Activated naive CD4-positive, alpha-beta T cell treated with anti-CD3 and anti-CD28 coated beads, Interleukin-2, amount 50 U/mL, for 72 hours (primary cell): ENCODE data around the gene TMEM190. TPM values are rescaled to one million over a fixed set of nuclear protein-coding genes. Genes with fewer than 3 reads are reported as not detected.

ENCODE experiments used
- ATAC-seq, 2 donors: fragments of 150-1000 bp; cut with Tn5 transposase; 2 replicates each; pipeline ENCODE4 v1.10.0; 2021; ENCODE audit warnings: mild to moderate bottlenecking in 2 of 2, moderate library complexity in 2 of 2
- DNase-seq, 2 donors: peaks; one replicate each; pipeline ENCODE4 v3.0.0; 2021 to 2022; ENCODE audit warnings: low spot score in 2 of 2
- H3K27ac Mint-ChIP-seq, 2 donors: one replicate each; pipeline ENCODE4 v1.8.0; 2022; ENCODE audit warnings: mild to moderate bottlenecking in 2 of 2, mixed read lengths in 2 of 2
- H3K36me3 Mint-ChIP-seq, 2 donors: one replicate each; pipeline ENCODE4 v1.8.0; 2022; ENCODE audit warnings: mixed read lengths in 2 of 2
- H3K9me3 Mint-ChIP-seq, 2 donors: one replicate each; pipeline ENCODE4 v1.8.0; 2022; ENCODE audit warnings: mixed read lengths in 2 of 2
- total RNA-seq, 2 donors: library from RNA; stranded (reverse); gene quantifications; one replicate each; pipeline ENCODE4 v1.2.3, GENCODE V29; 2022

TMEM190 gene
- total RNA-seq, 2 donors from 2014 or later, result not detected

DNA sequence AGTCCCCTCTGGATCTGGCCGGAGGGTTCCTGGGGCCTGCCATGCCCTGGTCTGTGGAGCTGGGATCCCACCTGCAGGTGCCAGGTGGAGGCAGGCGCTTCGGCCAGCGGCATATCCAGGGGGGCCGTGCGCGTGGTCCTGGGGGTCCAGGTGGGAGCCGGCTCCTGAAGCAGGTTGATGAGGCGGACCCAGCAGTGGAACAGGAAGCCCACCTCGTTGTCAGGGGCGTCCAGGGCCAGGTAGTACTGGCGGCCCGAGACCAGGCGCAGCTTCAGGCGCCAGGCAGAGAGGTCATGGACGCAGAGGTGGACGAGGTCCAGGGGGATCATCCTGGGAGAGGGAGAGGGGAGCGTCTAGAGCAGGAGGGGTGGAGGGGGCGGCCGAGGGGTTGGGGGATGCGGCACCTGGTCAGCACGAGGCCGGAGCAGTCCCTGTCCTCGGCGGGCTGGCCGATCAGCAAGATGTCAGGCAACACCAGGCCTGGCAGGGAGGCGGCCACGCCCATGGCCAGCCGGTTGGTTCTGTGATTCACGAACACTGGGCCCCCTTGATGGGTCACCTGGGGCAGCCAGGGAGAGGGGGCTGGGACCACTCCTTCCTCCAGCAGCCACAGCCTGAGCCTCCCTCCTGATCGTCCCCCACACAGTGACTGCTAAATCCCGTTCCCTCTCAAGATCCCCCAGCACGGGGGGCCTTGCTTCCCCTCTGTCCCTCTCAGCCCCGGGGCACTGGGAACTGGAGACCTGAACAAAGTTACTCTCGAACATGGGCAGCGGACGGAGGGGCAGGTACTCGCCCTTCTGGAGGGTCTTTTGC, 14.2 kb upstream of the TMEM190 start:
- no peak overlapping the region for H3K27ac Mint-ChIP-seq
- H3K9me3 Mint-ChIP-seq, result no peaks in the 10 kb centered on the region
- H3K36me3 Mint-ChIP-seq, result no peaks in the 10 kb centered on the region
- DNase-seq (no peak), ATAC-seq (no peak)

DNA sequence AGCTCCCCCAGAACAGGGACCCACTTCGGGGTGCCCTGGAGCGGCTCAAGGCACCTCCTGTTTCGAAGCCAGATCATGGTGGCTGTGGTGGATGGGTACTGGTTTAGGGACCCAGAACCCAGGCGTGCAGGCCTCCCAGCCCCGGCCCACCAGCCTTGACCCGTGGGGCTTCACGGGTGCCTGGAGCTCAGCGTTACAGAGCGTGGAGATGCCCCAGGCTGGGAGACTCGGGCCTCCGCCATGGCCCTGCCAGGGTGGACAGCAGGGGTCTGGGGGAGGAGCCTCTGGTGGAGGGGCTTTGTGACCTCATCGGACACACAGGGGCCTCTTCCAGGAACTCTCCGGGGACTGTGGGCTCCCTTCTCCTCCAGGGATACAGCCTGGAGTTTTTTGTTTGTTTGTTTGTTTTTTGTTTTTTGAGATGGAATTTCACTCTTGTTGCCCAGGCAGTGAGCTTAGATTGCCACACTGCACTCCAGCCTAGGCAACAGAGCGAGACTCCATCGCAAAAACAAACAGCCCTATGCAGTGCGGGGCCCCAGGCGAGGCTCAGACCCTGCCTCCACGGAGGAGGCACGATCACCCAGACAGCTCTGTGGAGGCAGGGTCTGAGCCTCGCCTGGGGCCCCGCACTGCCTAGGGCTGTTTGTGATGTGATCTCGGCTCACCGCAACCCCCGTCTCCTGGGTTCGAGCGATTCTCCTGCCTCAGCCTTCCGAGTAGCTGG, 13.5 kb upstream of the TMEM190 start, which contains the start of gene GARIN5B:
TSS of gene GARIN5B (minus strand) at position 271 of the 727 bp plus-strand sequence. CDS start at position 77, 194 bp downstream.
- no peak for DNase-seq
- H3K9me3 Mint-ChIP-seq, result no peaks in the 10 kb centered on the region
- H3K36me3 Mint-ChIP-seq, result no peaks in the 10 kb centered on the region
- no peak for ATAC-seq
- no peak within 1 kb of the TSS for H3K27ac Mint-ChIP-seq

DNA sequence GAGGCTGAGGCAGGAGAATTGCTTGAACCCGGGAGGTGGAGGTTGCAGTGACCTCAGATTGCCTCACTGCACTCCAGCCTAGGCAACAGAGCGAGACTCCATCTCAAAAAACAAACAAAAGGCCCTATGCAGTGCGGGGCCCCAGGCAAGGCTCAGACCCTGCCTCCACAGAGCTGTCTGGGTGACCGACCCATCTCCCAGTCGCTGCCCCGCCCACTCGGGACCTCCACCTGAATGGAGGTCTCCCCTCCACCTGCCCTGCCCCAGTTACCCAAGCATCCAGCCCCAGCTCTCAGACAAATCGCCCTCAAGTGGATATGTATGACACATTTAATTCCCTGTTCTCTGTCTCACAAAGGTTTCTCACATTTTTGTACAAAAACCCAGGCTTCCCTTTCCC, 11.4 kb upstream of the TMEM190 start:
- DNase-seq (no peak), ATAC-seq (no peak)
- H3K36me3 Mint-ChIP-seq, result no peaks in the 10 kb centered on the region
- no peak overlapping the region for H3K27ac Mint-ChIP-seq
- H3K9me3 Mint-ChIP-seq, result no peaks in the 10 kb centered on the region

DNA sequence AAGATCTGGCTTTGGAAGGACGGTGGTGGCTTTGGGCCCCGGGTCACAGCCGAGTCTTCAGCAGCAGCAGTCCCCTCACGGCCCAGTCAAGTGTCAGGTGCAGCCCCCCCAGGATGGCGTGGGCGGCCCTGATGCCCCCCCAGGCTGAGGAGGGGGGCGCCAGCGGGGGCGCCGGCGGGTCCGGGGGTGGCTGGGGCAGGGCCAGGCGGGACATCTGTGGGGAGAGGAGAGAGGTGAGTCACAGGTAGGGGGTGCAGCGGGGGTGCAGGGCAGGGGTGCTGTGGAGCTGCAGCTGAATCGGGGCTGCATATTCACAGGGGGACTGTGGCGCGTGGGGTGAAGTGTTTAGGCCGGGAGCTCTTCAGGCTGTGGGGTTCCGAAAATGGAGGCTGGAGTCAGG, 10.7 kb upstream of the TMEM190 start:
- DNase-seq (no peak), ATAC-seq (no peak)
- H3K27ac Mint-ChIP-seq, result no peak overlapping the region
- no peaks in the 10 kb centered on the region for H3K36me3 Mint-ChIP-seq
- no peaks in the 10 kb centered on the region for H3K9me3 Mint-ChIP-seq

DNA sequence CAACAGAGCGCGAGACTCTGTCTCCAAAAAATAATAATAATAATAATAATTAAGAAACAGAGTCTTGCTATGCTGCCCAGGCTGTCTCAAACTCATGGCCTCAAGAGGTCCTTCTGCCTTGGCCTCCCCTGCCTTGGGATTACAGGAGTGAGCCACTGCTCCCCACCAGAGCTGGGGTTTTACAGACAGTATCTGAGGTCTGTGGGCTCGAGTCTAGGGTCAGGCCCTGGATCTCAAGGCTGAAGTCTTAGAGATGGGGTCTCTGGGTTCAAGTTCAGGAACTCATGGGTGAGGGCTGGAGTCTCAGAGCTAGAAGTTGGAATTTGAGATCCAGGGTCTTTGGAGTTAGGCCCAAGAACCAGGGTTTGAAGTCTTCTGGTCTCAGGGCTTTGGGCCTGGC, 9.8 kb upstream of the TMEM190 start:
- no peak for ATAC-seq
- DNase-seq, result no peak
- Mint-ChIP-seq H3K36me3 (no peaks in the 10 kb centered on the region), H3K27ac (peak overlapping the region in 1 of 2 donors; percentile 14), H3K9me3 (no peaks in the 10 kb centered on the region)

DNA sequence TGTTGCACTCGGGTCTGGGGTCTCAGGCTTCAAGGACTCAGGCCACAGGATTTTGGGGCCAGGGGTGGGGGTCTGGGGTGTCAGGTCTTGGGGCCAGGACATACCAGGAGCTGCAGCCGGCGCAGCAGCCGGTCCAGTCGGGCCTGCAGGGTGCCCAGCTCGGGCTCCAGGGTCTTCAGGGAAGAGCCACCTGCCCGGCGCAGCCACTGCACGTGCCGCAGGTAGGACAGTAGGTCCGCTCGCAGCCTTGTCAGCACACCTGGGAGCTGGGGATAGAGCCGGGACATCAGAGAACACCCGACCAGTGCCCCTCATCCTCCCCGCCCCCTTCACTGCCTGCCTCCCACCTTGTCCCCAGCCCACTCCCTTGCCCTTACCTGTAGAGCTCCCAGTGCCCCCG, 8.5 kb upstream of the TMEM190 start:
- H3K27ac Mint-ChIP-seq, result no peak overlapping the region
- DNase-seq (no peak), ATAC-seq (no peak)

DNA sequence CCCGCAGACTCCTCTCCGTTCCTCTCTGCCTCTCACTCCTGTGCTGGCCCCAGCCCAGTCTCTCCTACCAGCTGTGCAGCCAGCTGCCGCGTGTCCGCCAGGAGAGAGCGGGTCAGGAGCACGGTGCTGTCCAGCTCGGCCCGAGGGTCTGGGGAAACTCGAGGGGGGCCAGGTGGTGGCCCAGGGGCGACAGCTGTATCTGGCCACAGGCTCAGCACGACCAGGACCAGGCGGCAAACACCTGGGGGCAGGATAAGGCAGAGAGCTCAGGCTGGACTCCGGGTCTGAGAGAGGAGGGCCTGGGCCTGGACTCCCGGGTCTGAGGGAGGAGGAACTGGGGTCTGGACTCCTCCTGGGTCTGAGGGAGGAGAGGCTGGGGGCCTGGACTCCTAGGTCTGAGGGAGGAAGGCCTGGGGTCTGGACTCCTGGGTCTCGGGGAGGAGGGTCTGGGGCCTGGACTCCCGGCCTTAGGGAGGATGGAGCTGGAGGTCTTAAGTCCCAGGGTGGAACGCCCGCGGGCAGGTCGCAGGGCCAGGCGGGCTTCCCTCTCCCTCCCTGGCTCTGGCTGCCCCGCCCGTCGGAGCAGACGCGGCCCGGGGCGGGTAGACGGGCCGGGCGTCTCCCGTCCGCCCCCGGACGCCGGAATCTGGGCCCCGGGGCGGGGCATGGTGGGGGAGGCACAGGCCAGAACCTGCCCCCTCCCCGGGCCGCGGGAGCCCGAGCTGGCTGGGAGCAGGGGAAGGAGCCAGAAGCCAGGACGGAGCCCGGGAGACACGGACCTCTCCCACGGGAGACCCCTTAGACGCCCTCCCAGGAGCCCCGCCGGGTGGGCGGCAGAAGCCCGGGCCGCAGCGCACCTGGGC, 7.7 kb upstream of the TMEM190 start:
- peak; percentile 30 to 55 for ATAC-seq
- Mint-ChIP-seq H3K36me3 (no peaks in the 10 kb centered on the region), H3K9me3 (no peaks in the 10 kb centered on the region), H3K27ac (no peak overlapping the region)
- DNase-seq, result peak in 1 of 2 donors; percentile 46

More for the DNA sequence above, 8.5 kb upstream of the TMEM190 start:
- no peaks in the 10 kb centered on the region for H3K36me3 Mint-ChIP-seq
- no peaks in the 10 kb centered on the region for H3K9me3 Mint-ChIP-seq

DNA sequence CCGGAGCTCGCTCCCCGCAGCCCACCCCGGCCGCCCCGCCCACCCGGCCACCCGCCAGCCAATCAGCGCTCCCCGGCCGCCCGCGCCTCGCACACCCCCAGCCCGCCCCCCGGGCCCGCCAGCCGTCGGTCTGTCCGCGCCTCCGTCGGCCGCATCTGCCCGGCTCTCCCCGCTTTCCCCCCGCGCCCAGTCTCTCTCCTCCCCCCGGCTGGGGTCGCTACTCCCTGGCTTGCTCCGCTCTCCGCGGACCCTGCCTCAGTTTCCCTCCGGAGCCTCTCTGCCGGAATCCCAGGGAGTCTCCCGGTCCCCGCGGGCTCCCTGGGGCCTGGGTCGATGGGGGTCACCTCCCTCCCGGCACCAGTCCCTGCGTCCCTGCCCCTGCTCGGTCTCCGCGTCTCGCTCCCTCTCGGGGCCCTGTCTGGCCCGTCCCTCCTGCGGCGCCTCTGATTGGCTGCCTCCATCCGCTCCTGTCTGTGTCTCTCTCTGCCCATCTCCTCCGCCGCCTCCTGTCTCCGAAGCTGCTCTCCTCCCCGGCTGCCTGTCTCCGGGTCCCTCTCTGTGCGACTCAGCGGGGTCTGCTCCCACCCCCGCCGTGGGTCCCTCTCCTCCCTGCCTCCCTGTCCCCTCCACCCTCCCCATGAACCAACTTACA, 6.8 kb upstream of the TMEM190 start:
- no peaks in the 10 kb centered on the region for H3K9me3 Mint-ChIP-seq
- DNase-seq, result peak in 1 of 2 donors; percentile 34
- no peak overlapping the region for H3K27ac Mint-ChIP-seq
- no peaks in the 10 kb centered on the region for H3K36me3 Mint-ChIP-seq
- ATAC-seq, result peak; percentile 62 to 71

DNA sequence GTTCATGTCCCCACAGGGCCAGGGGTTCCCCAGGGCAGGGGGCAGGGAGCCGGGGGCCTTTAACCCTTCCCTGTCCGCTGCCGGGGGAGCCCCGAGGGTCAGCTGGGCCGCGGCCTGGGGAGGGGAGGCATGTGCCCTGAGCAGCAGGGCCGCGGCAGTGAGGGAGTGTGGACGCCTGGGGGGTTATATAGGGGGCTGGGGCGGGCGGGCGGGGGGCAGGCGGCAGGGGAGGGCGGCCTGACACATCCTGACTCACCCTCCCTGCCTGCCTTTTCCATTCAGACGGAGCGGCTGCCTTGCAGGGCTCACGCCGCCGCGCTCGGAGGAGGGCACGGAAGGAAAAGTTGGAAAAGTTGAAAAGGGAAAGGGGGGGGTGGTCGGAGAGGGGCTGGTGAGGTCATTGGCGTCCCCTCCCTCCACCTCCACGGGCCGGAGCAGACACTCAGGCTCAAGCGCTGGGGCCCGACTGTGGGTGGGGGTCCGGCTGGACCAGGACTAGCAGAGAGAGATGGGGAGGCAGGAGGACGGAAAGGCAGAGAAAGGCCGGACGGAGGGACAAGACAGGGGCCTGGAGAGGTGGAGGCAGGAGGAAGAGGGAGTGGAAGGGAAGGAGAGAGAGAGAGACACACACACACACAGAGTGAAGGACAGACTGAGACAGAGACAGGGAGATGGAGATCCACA, 6.2 kb upstream of the TMEM190 start, which contains the start of gene IL11:
TSS of gene IL11 (minus strand) at position 159 of the 684 bp plus-strand sequence. CDS start at position 6, 153 bp downstream.
- no peaks in the 10 kb centered on the region for H3K36me3 Mint-ChIP-seq

DNA sequence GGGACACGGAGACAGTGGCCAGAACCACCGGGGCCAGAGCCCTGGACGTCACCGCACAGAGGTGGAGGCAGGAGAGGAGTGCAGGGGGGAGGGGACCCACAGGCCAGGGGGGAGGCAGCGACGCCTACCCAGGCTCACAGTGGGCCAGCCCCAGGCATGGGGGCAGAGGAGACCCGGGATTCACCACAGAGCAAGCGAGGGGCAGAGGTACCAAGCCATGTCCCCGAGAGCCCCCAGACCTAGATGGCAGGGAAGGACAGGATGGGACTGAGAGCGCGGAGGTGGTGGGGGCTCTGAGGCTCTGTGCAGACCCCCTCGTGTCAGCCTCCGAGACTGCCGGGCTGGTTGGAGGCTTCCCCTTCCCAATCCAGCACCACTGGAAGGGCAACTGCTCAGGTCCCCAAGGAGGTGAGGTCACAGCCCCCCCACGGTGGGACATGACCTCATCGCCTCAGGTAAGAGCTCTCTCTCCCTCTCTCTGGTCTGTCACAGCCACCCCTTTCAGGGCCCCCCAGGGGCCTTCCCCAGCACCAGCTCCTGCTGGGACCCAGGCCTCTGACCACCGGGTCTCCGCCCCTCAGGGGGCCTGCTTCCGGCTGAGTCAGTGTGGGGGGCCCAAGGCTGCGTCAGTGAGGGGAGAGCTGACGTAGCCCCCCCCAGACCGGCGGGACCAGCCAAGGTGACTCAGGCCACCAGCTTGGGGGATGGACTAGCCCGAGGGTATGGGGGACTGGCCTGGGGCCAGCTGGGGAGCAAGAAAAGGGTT, 4.1 kb upstream of the TMEM190 start:
- H3K27ac Mint-ChIP-seq, result no peak overlapping the region
- ATAC-seq, result peak in 1 of 2 donors; percentile 15
- H3K36me3 Mint-ChIP-seq, result no peaks in the 10 kb centered on the region
- no peaks in the 10 kb centered on the region for H3K9me3 Mint-ChIP-seq
- no peak for DNase-seq

More for the DNA sequence above, 6.2 kb upstream of the TMEM190 start, which contains the start of gene IL11:
- H3K27ac Mint-ChIP-seq, result no peak within 1 kb of the TSS
- H3K9me3 Mint-ChIP-seq, result no peaks in the 10 kb centered on the region
- no peak for DNase-seq
- peak in 1 of 2 donors; percentile 8 for ATAC-seq

DNA sequence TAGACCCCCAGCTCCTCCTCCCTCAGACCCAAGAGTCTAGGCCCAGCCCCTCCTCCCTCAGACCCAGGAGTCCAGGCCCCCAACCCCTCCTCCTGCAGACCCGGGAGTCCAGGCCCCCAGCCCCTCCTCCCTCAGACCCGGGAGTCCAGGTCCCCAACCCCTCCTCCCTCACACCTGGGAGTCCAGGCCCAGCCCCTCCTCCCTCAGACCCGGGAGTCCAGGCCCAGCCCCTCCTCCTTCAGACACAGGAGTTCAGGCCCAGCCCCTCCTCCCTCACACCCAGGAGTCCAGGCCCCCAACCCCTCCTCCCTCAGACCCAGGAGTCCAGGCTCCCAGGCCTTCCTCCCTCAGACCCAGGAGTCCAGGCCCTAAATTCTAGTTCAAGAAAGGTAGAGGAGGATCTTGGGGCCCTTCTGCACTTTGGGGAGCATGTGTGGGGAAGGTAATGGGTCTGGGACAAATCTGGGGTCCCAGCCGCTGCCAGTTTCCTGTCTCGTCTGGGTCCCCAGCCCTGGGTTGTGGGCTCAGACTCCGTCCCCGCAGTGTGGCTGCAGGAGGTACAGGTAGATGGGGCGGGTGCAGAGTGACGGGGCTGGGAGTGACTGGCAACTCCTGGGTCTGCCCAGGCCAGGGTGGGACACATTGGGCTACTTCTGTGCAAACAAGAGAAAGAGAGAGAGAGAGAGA, 3.2 kb upstream of the TMEM190 start:
- Mint-ChIP-seq H3K36me3 (no peaks in the 10 kb centered on the region), H3K9me3 (no peaks in the 10 kb centered on the region), H3K27ac (no peak overlapping the region)
- no peak for ATAC-seq
- DNase-seq, result no peak

DNA sequence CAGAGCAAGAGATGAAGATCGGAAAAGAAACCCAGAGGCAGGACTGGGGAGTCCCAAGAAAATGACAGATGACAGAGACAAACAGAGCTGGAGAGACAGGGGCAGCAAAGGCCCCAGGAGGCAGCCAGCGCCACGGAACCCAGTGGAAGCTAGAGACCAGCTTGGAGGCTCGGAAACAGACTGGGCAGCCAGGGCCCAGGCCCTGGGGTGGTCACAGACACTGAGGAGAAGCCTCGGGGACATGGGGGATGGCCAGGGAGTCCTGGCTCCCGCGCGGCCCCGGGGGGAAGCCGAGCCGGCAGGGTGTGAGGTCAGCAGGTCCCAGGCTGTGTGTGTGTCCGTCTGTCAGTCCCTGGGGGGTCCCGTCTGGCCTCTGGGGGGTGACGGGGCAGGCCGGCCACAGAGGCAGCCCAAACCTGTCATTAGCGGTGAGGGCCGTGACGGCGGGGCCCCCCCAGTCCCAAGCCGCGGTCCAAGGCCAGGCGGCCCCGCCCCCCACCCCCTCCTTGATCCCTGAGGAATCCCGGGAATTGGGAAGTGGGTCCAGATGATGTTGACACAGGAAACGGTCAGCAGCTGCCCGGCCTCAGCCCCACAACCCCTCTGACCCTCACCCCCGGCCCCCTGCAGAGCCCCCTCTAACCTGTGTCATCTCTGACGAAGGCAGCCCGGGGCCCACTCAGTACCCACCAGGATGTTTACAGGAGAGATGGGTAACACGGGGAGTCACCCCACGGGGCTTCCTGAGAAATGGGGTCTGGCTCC, 2.5 kb upstream of the TMEM190 start:
- DNase-seq (no peak), ATAC-seq (no peak)
- H3K9me3 Mint-ChIP-seq, result no peaks in the 10 kb centered on the region
- no peaks in the 10 kb centered on the region for H3K36me3 Mint-ChIP-seq
- no peak overlapping the region for H3K27ac Mint-ChIP-seq

DNA sequence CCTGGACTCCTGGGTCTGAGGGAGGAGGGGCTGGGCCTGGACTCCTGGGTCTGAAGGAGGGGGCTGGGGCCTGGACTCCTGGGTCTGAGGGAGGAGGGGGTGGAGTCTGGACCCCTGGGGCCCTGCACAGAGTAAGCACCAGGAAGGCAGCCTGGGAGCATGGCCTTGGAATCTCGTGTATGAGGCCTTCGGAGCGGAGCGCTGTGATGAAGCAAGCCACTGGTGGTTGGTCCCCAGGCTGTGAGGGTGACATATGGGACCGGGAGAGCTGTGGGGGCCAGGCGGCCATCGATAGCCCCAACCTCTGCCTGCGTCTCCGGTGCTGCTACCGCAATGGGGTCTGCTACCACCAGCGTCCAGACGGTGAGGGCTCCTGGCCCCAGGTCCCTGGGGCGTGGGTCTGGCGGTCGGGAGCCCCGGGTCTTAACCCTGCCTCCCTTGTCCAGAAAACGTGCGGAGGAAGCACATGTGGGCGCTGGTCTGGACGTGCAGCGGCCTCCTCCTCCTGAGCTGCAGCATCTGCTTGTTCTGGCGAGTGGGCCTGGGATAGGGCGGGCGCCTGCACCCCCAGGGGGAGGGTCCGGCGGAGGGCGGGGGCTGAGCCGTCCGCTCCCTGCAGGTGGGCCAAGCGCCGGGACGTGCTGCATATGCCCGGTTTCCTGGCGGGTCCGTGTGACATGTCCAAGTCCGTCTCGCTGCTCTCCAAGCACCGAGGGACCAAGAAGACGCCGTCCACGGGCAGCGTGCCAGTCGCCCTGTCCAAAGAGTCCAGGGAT, 918 bp downstream of the TMEM190 start:
- ATAC-seq (no peak), DNase-seq (no peak)
- peaks cover 0 to 6% of the 10 kb centered on the region in 2 donors for H3K9me3 Mint-ChIP-seq
- no peak overlapping the region for H3K27ac Mint-ChIP-seq
- peaks cover 0 to 12% of the 10 kb centered on the region in 2 donors for H3K36me3 Mint-ChIP-seq
